HepG2 (cell line): ENCODE results near the gene CAND2. TPM values are rescaled to one million over a fixed set of nuclear protein-coding genes. Genes with fewer than 3 reads are reported as not detected.

ENCODE experiments used
- ATAC-seq: fragments of 200-7000 bp; cut with Tn5 transposase; 3 replicates; pipeline ENCODE4 v1.9.1; 2020; ENCODE audit warnings: mild to moderate bottlenecking, moderate library complexity
- BruUV-seq: library from RNA; stranded (reverse); fragments of 400-500 nt; replicated peaks from 2 replicates; lab custom pipeline; 2021; lab: Mats Ljungman, UMichigan
- CTCF ChIA-PET: fragments of 300-600 bp; formaldehyde crosslinking; extraction: SDS; loops from one replicate; lab custom pipeline; 2021; ENCODE audit warnings: low total read pairs, inconsistent platforms, low intra/inter-chr PET ratio; lab: Yijun Ruan, JAX
- POLR2A ChIA-PET: fragments of 350-600 bp; sonication (Branson Sonifier 250); formaldehyde crosslinking; loops from one replicate; lab custom pipeline; 2020; ENCODE audit warnings: antibody characterized with exemption, inconsistent platforms; lab: Yijun Ruan, JAX
- DNase-seq: peaks from one replicate; pipeline ENCODE4 v3.0.0-alpha.2; 2015; ENCODE audit warnings: low spot score
- FAIRE-seq: peaks from 3 replicates; lab custom pipeline; 2011; peaks lifted over from hg19 to GRCh38; lab: Jason Lieb, UNC
- H2AFZ ChIP-seq: one replicate; pipeline ENCODE4 v1.6.1; 2011; ENCODE audit warnings: low read length, inconsistent platforms
- H3K27ac ChIP-seq: fragments of 300-600 bp; 3 replicates; pipeline ENCODE4 v1.8.0; 2011; ENCODE audit warnings: mixed run types, mild to moderate bottlenecking, mixed read lengths, low read length, inconsistent platforms; ENCODE audit not compliant: insufficient read depth; ENCODE audit errors: extremely low read length
- H3K27me3 ChIP-seq, 2 experiments: fragments of 200-600 bp in 1 of 2; 2 replicates in 1 of 2; 3 replicates in 1 of 2; pipeline versions ENCODE4 v1.6.0 to v1.8.0; 2011; ENCODE audit warnings: low read length in 2 of 2, mild to moderate bottlenecking in 2 of 2, moderate library complexity in 2 of 2, inconsistent platforms in 1 of 2; ENCODE audit not compliant: insufficient read depth in 2 of 2, control insufficient read depth in 1 of 2
- H3K36me3 ChIP-seq, 2 experiments: fragments of 200-600 bp in 1 of 2; replicated peaks in 1 of 2; 2 replicates in 1 of 2; 3 replicates in 1 of 2; pipeline versions ENCODE4 v1.5.1 to v1.8.0; 2011; ENCODE audit warnings: low read length in 2 of 2, inconsistent platforms in 1 of 2; ENCODE audit not compliant: insufficient read depth in 2 of 2, control insufficient read depth in 1 of 2
- H3K4me1 ChIP-seq: 2 replicates; pipeline ENCODE4 v1.5.1; 2012; ENCODE audit warnings: low read length, inconsistent platforms; ENCODE audit not compliant: insufficient read depth
- H3K4me2 ChIP-seq: 2 replicates; pipeline ENCODE4 v1.6.0; 2011; ENCODE audit warnings: low read depth, low read length, inconsistent platforms
- H3K4me3 ChIP-seq, 3 experiments: fragments of 200-600 bp in 1 of 3; sonication (generic), shearing (Covaris generic) in 1 of 3; replicated peaks in 1 of 3; 2 replicates each; pipeline ENCODE4 v1.5.1; 2011 to 2016; ENCODE audit warnings: low read length in 3 of 3, inconsistent platforms in 2 of 3, low read depth in 2 of 3, mild to moderate bottlenecking in 2 of 3, control low read depth in 1 of 3, mixed read lengths in 1 of 3; ENCODE audit not compliant: insufficient read depth in 1 of 3
- H3K79me2 ChIP-seq: one replicate; pipeline ENCODE4 v1.6.1; 2011; ENCODE audit warnings: low read length, inconsistent platforms; ENCODE audit not compliant: insufficient read depth
- H3K9ac ChIP-seq: 2 replicates; pipeline ENCODE4 v1.6.0; 2011; ENCODE audit warnings: mild to moderate bottlenecking, low read depth, low read length, inconsistent platforms; ENCODE audit not compliant: insufficient read depth
- H3K9me3 ChIP-seq: 2 replicates; pipeline ENCODE4 v1.5.1; 2012; ENCODE audit warnings: mild to moderate bottlenecking, low read length
- H4K20me1 ChIP-seq: 2 replicates; pipeline ENCODE4 v1.6.0; 2011; ENCODE audit warnings: inconsistent platforms, mild to moderate bottlenecking, low read length, moderate library complexity; ENCODE audit not compliant: insufficient read depth
- ATF7-NPFF ChIP-seq: sonication (generic); formaldehyde crosslinking; IDR thresholded peaks from 2 replicates; pipeline ENCODE4 v1.8.1; 2023; ENCODE audit warnings: mild to moderate bottlenecking, low read depth, missing genetic modification reagents, moderate library complexity
- CENPT ChIP-seq: sonication (generic); formaldehyde crosslinking; IDR thresholded peaks from 2 replicates; pipeline ENCODE4 v1.8.0; 2022; ENCODE audit warnings: low read depth, mild to moderate bottlenecking, moderate library complexity, missing genetic modification reagents
- LCORL ChIP-seq, 2 experiments: fragments of 450-650 bp in 1 of 2; sonication (generic) in 1 of 2; formaldehyde crosslinking in 1 of 2; IDR thresholded peaks; 2 replicates each; pipeline versions ENCODE4 v1.5.0 to v1.6.1; 2017 to 2020; ENCODE audit warnings: antibody characterized with exemption in 1 of 2, missing genetic modification reagents in 1 of 2
- MAFF ChIP-seq: IDR thresholded peaks from 2 replicates; pipeline ENCODE4 v1.6.1; 2011; ENCODE audit warnings: low read depth, low read length, improper control_type of control experiment
- MAFK ChIP-seq, 2 experiments: IDR thresholded peaks in 1 of 2; conservative IDR thresholded peaks in 1 of 2; 2 replicates each; pipeline ENCODE4 v1.6.1; 2011; ENCODE audit warnings: improper control_type of control experiment in 2 of 2, low read length in 2 of 2
- NFE2 ChIP-seq: sonication (generic); formaldehyde crosslinking; IDR thresholded peaks from 2 replicates; pipeline ENCODE4 v1.4.0; 2020; ENCODE audit warnings: missing genetic modification reagents
- NFE2L2 ChIP-seq: fragments of 150-350 bp; IDR thresholded peaks from 2 replicates; pipeline ENCODE4 v1.6.1; 2014; ENCODE audit warnings: low read length
- PATZ1 ChIP-seq: sonication (generic); formaldehyde crosslinking; IDR thresholded peaks from 2 replicates; pipeline ENCODE4 v1.4.0; 2020; ENCODE audit warnings: missing genetic modification reagents
- SAP130 ChIP-seq: IDR thresholded peaks from 2 replicates; pipeline ENCODE4 v1.6.1; 2016; ENCODE audit warnings: low read depth
- ZNF333 ChIP-seq: sonication (generic); formaldehyde crosslinking; IDR thresholded peaks from 2 replicates; pipeline ENCODE4 v1.4.0; 2020; ENCODE audit warnings: mild to moderate bottlenecking, missing genetic modification reagents, borderline replicate concordance
- ZNF644 ChIP-seq: IDR thresholded peaks from 2 replicates; pipeline ENCODE4 v1.6.1; 2016; ENCODE audit warnings: low read depth
- WGBS: methylation state at CpG from one replicate; pipeline ENCODE4 v1.1.6; 2017; ENCODE audit warnings: low lambda C conversion rate; 5-methylcytosine and 5-hydroxymethylcytosine counted together
- in situ Hi-C: cut with HindIII; loops from 2 replicates; pipeline ENCODE4 v1.10.0; 2017; ENCODE audit warnings: low pct_unique_long_range_greater_than_20kb; ENCODE audit not compliant: extremely low pct_ligation_motif_present
- intact Hi-C: fragments of 100-400 bp; cut with micrococcal nuclease; formaldehyde crosslinking; loops from one replicate; pipeline ENCODE4 v1.10.0; 2022; ENCODE audit not compliant: unreplicated experiment
- polyA plus RNA-seq, 8 experiments: library from polyadenylated mRNA; depleted of rRNA in 3 of 8; stranded (reverse) in 7 of 8; unstranded in 1 of 8; fragments of >200 nt; fragmentation: Illumina TruSeq in 4 of 8; extraction: Trizol in 4 of 8; gene quantifications; 2 replicates each; pipeline versions ENCODE4 v1.2.1 to v1.2.3, GENCODE V29; 2011 to 2016; ENCODE audit warnings: low read depth in 4 of 8, missing spikeins in 1 of 8, mixed read lengths in 1 of 8; ENCODE audit not compliant: insufficient read depth in 1 of 8
- total RNA-seq, 5 experiments: library from RNA; depleted of rRNA; stranded (reverse); fragments of >200 nt; fragmentation: Illumina TruSeq; extraction: Trizol; gene quantifications; 2 replicates each; pipeline ENCODE4 v1.2.3, GENCODE V29; 2016; ENCODE audit warnings: low read depth in 1 of 5
- TF ChIP-seq, protein P1 (sequence below): IDR thresholded peaks from 2 replicates; pipeline ENCODE4 v1.4.0; 2020; ENCODE audit warnings: mild to moderate bottlenecking, missing genetic modification reagents

The CAND2 gene
- total and polyA plus RNA-seq, 2 of the 13 experiments (the other 11 are each of a cell fraction or from before 2014, with no cell fraction given) = 0.01 TPM; not detected in 1

DNA sequence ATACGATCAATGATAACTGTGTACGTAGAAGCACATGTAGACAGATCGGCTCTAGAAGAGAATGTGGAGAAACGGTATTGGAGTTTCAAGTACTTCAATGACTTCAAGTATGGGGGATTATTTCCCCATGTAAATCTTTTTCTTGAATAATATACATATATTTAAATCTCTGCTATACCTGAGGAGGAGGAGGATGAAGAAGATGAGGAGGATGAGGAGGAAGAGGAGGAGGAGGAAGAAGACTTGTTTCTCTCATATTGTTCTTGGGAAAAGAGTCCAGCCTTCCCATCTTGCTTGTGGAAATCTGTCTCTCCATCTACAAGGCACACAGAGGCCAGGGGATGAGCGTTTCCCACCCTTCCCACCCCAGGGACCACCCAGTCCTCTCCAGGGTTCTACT lies 48.0 kb upstream of the CAND2 start:
- Histone ChIP-seq H3K4me2 (no peak overlapping the region), H2AFZ (no peak overlapping the region), H3K27ac (no peak overlapping the region), H3K36me3 (no peaks in the 10 kb centered on the region), H3K9ac (no peak overlapping the region), H3K27me3 (peaks cover 0 to 11% of the 10 kb centered on the region in 2 experiments; a peak in 2 of 5 replicates), H3K4me1 (peaks cover 25% of the 10 kb centered on the region), H3K79me2 (no peaks in the 10 kb centered on the region), H3K4me3 (no peak overlapping the region), H3K9me3 (no peaks in the 10 kb centered on the region), H4K20me1 (no peaks in the 10 kb centered on the region)
- ChIA-PET POLR2A (no interaction called here), CTCF (no interaction called here)
- ATAC-seq (no peak), FAIRE-seq (no peak), DNase-seq (no peak)
- 73% methylated on average over 5 of the region's 5 CpGs for WGBS
- no peak for TF ChIP-seq ZNF333
- TF ChIP-seq LCORL (IDR thresholded peaks at IDR 0.05) = no peak
- no peak for TF ChIP-seq LCORL (CRISPR knock-in tag; IDR thresholded peaks at IDR 0.05)
- in situ Hi-C loops (no loop called here), intact Hi-C loops (no loop called here)
- BruUV-seq = no TSS peak

DNA sequence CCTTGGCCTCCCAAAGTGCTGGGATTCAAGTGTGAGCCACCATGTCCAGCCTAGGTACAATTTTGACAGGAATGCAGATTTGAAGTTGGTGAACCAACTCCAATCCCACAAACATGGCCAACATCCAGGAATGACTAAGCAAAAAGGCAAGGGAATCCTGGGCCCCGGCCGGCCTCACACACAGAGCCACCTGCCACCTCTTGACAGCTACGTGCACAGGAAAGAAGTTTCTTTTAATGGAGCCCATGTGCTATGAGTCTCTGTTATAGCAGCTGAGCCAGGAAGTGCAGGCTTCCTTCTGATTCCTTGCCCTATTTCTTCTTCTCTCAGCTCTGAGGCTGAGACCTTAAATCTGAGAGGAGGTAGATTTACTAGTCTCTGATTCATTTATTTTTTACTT lies 46.3 kb upstream of the CAND2 start:
- CTCF ChIA-PET = no interaction called here
- Histone ChIP-seq H3K4me3 (no peak overlapping the region), H3K36me3 (no peaks in the 10 kb centered on the region), H3K9me3 (no peaks in the 10 kb centered on the region), H3K4me2 (no peak overlapping the region; the same call in 1 of the 2 replicates), H3K27me3 (peaks cover 0 to 4% of the 10 kb centered on the region in 2 experiments; a peak in 2 of 5 replicates), H3K4me1 (peaks cover 25% of the 10 kb centered on the region), H3K9ac (no peak overlapping the region), H2AFZ (no peak overlapping the region), H3K79me2 (no peaks in the 10 kb centered on the region), H3K27ac (no peak overlapping the region), H4K20me1 (no peaks in the 10 kb centered on the region)
- in situ Hi-C loops (no loop called here), intact Hi-C loops (no loop called here)
- TF ChIP-seq CENPT (CRISPR knock-in tag) (no peak), MAFF (peak; percentile 52; the same call in 1 of the 2 replicates), MAFK (conservative IDR thresholded peaks at IDR 0.05 in 1 of 2, IDR thresholded peaks at IDR 0.05 in 1 of 2; ENCODE audit: low read length in 2 of 2) (peak; percentile 9 to 41; a peak in 3 of 4 replicates), NFE2 (CRISPR knock-in tag) (peak; percentile 68; the same call in 1 of the 2 replicates), ZNF644 (CRISPR knock-in tag) (peak; percentile 67; the same call in 1 of the 2 replicates), ATF7-NPFF (CRISPR knock-in tag) (no peak), NFE2L2 (peak; percentile 95), SAP130 (CRISPR knock-in tag) (peak; percentile 25; the same call in 1 of the 2 replicates), PATZ1 (no peak)
- TF ChIP-seq, protein P1, sequence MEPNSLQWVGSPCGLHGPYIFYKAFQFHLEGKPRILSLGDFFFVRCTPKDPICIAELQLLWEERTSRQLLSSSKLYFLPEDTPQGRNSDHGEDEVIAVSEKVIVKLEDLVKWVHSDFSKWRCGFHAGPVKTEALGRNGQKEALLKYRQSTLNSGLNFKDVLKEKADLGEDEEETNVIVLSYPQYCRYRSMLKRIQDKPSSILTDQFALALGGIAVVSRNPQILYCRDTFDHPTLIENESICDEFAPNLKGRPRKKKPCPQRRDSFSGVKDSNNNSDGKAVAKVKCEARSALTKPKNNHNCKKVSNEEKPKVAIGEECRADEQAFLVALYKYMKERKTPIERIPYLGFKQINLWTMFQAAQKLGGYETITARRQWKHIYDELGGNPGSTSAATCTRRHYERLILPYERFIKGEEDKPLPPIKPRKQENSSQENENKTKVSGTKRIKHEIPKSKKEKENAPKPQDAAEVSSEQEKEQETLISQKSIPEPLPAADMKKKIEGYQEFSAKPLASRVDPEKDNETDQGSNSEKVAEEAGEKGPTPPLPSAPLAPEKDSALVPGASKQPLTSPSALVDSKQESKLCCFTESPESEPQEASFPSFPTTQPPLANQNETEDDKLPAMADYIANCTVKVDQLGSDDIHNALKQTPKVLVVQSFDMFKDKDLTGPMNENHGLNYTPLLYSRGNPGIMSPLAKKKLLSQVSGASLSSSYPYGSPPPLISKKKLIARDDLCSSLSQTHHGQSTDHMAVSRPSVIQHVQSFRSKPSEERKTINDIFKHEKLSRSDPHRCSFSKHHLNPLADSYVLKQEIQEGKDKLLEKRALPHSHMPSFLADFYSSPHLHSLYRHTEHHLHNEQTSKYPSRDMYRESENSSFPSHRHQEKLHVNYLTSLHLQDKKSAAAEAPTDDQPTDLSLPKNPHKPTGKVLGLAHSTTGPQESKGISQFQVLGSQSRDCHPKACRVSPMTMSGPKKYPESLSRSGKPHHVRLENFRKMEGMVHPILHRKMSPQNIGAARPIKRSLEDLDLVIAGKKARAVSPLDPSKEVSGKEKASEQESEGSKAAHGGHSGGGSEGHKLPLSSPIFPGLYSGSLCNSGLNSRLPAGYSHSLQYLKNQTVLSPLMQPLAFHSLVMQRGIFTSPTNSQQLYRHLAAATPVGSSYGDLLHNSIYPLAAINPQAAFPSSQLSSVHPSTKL = 0 out of 2 replicates have a peak, but pooled peaks have one; percentile 9
- WGBS = 25% methylated on average over 3 of the region's 3 CpGs
- POLR2A ChIA-PET = no interaction called here
- no TSS peak for BruUV-seq
- no peak for FAIRE-seq
- DNase-seq = peak; percentile 31
- ATAC-seq = no peak
